Tibial artery (tissue), 4 donors: ENCODE measurements around the gene BACH1.

Source experiments
- DNase-seq, 2 donors: peaks; one replicate each; pipeline ENCODE4 v3.0.0-alpha.2; 2019
- H3K27ac ChIP-seq, 2 donors: fragments of 200-600 bp; sonication (generic) in 1 of 2; 1 replicate in 1 of 2; 2 replicates in 1 of 2; pipeline ENCODE4 v1.5.1; 2018 to 2019; ENCODE audit warnings: mild to moderate bottlenecking in 1 of 2
- H3K27me3 ChIP-seq, 2 donors: fragments of 200-600 bp; sonication (generic) in 1 of 2; one replicate each; pipeline versions ENCODE4 v1.5.1 to v1.6.0; 2016 to 2019
- H3K36me3 ChIP-seq, 3 donors: fragments of 200-600 bp; sonication (generic) in 2 of 3; one replicate each; pipeline ENCODE4 v1.5.1; 2016 to 2019; ENCODE audit warnings: mild to moderate bottlenecking in 2 of 3
- H3K4me1 ChIP-seq, 4 donors: fragments of 200-600 bp; sonication (generic) in 2 of 4; 1 replicate in 3 of 4; 2 replicates in 1 of 4; pipeline ENCODE4 v1.5.1; 2016 to 2019
- H3K4me3 ChIP-seq, 2 donors: fragments of 200-600 bp; sonication (generic) in 1 of 2; 1 replicate in 1 of 2; 2 replicates in 1 of 2; pipeline ENCODE4 v1.5.1; 2018 to 2019; ENCODE audit warnings: mild to moderate bottlenecking in 2 of 2
- H3K9me3 ChIP-seq, 3 donors: fragments of 200-600 bp; sonication (generic) in 1 of 3; one replicate each; pipeline ENCODE4 v1.5.1; 2016 to 2019
- intact Hi-C: fragments of 100-400 bp; cut with DNase I; formaldehyde crosslinking; loops from one replicate; pipeline ENCODE4 v1.15.0; 2023; ENCODE audit warnings: low total_unique reads
- TF ChIP-seq, protein P1 (sequence below), 2 experiments: fragments of 200-600 bp in 1 of 2; fragments of 450-650 bp in 1 of 2; IDR thresholded peaks; one replicate each; pipeline ENCODE4 v1.5.1; 2017 to 2019; ENCODE audit warnings: antibody characterized with exemption in 2 of 2, mild to moderate bottlenecking in 1 of 2, moderate library complexity in 1 of 2

Gene BACH1

DNA sequence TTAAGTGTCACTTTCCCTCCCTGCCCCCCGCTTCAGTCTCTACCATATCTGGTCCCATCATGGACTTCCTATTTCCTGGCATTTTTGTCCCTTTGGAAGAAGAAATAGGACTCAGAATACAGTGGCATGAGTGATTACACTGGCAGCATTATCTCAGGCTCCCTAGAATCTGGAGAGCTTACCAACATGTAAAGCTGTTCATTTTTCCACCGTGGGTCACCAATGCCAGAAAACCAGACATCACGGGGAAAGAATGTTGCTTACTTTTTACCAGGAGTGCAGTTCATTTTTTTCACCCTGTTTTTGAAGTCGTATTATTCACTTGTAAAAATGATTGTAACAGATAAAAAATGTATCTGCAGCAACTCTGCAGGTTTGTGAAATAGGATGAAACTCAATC, 44.8 kb downstream of the BACH1 start:
- peaks cover 0 to 68% (median 24%) of the 10 kb centered on the region in 4 donors for H3K4me1 ChIP-seq
- intact Hi-C loops, result no loop called here
- no peaks in the 10 kb centered on the region for H3K27me3 ChIP-seq
- DNase-seq, result no peak
- H3K36me3 ChIP-seq, result no peaks in the 10 kb centered on the region
- TF ChIP-seq, protein P1, sequence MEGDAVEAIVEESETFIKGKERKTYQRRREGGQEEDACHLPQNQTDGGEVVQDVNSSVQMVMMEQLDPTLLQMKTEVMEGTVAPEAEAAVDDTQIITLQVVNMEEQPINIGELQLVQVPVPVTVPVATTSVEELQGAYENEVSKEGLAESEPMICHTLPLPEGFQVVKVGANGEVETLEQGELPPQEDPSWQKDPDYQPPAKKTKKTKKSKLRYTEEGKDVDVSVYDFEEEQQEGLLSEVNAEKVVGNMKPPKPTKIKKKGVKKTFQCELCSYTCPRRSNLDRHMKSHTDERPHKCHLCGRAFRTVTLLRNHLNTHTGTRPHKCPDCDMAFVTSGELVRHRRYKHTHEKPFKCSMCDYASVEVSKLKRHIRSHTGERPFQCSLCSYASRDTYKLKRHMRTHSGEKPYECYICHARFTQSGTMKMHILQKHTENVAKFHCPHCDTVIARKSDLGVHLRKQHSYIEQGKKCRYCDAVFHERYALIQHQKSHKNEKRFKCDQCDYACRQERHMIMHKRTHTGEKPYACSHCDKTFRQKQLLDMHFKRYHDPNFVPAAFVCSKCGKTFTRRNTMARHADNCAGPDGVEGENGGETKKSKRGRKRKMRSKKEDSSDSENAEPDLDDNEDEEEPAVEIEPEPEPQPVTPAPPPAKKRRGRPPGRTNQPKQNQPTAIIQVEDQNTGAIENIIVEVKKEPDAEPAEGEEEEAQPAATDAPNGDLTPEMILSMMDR (IDR thresholded peaks at IDR 0.05), result no peak
- peak overlapping the region; percentile 49 to 66 for H3K27ac ChIP-seq
- no peaks in the 10 kb centered on the region for H3K9me3 ChIP-seq
- no peak overlapping the region for H3K4me3 ChIP-seq

DNA sequence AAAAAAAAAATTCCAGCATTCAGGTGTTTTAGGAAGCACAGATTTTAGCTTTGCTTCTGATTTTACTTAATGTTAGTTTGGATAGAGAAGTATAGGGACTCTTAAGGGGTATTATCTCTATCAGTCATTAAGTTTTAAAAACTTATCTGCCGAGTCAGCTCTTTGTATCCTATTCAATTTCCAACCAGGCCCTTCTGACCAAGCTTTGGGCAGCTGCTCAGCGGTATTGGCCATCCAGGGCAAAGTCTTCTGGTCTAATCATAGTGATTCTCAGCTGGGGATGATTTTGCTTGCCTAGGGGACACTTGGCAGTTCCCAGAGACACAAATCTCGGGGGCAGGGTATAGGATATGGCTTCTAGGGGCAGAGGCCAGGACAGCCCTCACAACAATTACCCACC, 47.6 kb downstream of the BACH1 start:
- no peaks in the 10 kb centered on the region for H3K27me3 ChIP-seq
- peaks cover 0 to 57% (median 24%) of the 10 kb centered on the region in 4 donors for H3K4me1 ChIP-seq
- H3K4me3 ChIP-seq, result no peak overlapping the region
- intact Hi-C loops, result loop anchor here (5.0 kb wide), 1 partner anchor 49 kb away; the partner anchor contains the start of gene BACH1
- no peak overlapping the region for H3K27ac ChIP-seq
- H3K9me3 ChIP-seq, result no peaks in the 10 kb centered on the region
- DNase-seq, result no peak
- no peaks in the 10 kb centered on the region for H3K36me3 ChIP-seq
- TF ChIP-seq, protein P1 (IDR thresholded peaks at IDR 0.05), result no peak

DNA sequence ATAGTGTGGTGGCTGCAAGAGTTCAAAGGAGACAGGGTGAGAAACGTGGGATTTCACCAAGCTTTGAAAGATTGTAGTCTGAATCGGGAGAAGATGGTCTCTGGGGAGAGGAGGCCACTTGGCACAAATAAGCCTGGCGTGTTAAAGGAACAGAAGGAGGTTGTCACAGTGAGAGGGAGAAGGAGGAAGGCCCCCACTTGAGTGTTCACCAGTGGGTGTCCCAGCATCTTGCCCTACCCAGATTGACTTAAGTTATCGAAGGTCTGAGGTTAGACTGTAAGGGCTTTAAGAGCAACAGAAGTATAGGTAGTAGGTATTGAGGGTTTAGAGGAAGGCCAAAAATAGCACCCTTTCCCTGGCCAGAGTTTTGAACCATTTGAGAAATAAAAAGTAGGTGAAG, 48.0 kb downstream of the BACH1 start:
- Histone ChIP-seq H3K27me3 (no peaks in the 10 kb centered on the region), H3K4me1 (peaks cover 0 to 57% (median 26%) of the 10 kb centered on the region in 4 donors), H3K4me3 (no peak overlapping the region), H3K9me3 (no peaks in the 10 kb centered on the region), H3K27ac (no peak overlapping the region), H3K36me3 (no peaks in the 10 kb centered on the region)
- intact Hi-C loops, result loop anchor here (5.0 kb wide), 1 partner anchor 49 kb away; the partner anchor contains the start of gene BACH1
- TF ChIP-seq, protein P1 (IDR thresholded peaks at IDR 0.05), result no peak
- no peak for DNase-seq

DNA sequence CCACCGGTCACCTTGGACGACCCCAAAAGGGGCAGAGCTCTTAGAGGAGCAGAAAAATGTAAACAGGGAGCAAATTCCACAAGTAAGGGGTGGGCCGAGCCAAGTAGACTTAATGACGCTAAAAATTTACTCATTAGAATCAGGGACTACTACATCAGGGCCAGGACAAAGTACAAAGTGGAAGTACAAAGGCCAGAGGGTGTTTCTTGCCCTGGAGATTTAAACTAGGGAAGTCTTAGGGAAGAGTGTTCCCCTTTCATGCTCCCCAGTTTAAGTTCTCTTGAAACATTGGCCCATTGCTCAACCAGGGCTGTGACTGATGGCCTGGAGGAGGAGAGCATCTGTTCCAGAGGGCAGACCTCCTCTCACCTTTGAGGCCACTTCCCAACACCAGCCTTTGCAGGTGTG, 48.6 kb downstream of the BACH1 start:
- Histone ChIP-seq H3K4me1 (peaks cover 0 to 57% (median 26%) of the 10 kb centered on the region in 4 donors), H3K36me3 (no peaks in the 10 kb centered on the region), H3K4me3 (no peak overlapping the region), H3K9me3 (no peaks in the 10 kb centered on the region), H3K27ac (no peak overlapping the region), H3K27me3 (no peaks in the 10 kb centered on the region)
- TF ChIP-seq, protein P1 (IDR thresholded peaks at IDR 0.05), result no peak
- DNase-seq, result peak in 1 of 2 donors; percentile 33
- intact Hi-C loops, result loop anchor here (5.0 kb wide), 1 partner anchor 50 kb away; the partner anchor contains the start of gene BACH1

DNA sequence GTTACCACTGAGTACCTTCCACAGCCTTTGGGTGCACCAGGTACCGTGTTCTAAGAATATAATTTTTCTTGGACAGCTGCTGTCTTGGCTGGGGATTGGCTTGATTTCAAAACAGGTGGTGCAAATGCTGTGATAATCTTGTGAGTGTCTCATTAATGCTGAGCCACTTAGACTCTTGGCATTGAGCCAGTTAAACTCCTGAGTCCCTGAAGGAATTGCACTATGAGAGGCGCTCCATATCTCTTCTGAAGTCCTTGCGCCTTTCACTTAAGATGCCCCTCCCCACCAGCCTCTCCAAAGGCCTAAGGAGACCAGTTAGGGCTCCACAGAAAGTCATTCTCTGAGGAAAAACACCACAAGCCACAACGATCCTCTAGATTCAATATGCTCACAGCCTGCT, 51.0 kb downstream of the BACH1 start:
- intact Hi-C loops, result loop anchor here (5.0 kb wide), 2 partner anchors 52 to 257 kb away; partner anchors contain the start of gene BACH1
- DNase-seq, result no peak
- H3K36me3 ChIP-seq, result no peaks in the 10 kb centered on the region
- no peak overlapping the region for H3K4me3 ChIP-seq
- no peaks in the 10 kb centered on the region for H3K27me3 ChIP-seq
- TF ChIP-seq, protein P1 (IDR thresholded peaks at IDR 0.05), result no peak
- peaks cover 0 to 40% (median 11%) of the 10 kb centered on the region in 4 donors for H3K4me1 ChIP-seq
- H3K9me3 ChIP-seq, result no peaks in the 10 kb centered on the region
- no peak overlapping the region for H3K27ac ChIP-seq
